Stimulated activated CD8-positive, alpha-beta memory T cell treated with anti-CD3 and anti-CD28 coated beads, Interleukin-7, amount 100 ng/mL, for 24 hours (primary cell): ENCODE data around the gene ITGAD.

Experiments
- DNase-seq: peaks from one replicate; pipeline ENCODE4 v3.0.0-alpha.2; 2020; ENCODE audit warnings: low read depth

Gene ITGAD

GRCh38 chr16:31393056-31393455 is at the start of gene ITGAD:
TSS of gene ITGAD (plus strand) at chr16:31393335. CDS start at chr16:31393361, 26 bp downstream.
- no peak for DNase-seq

GRCh38 chr16:31344712-31345111 is 48.4 kb upstream of the ITGAD start:
- DNase-seq: no peak

- DNase-seq: no peak
Observed at GRCh38 chr16:31347445-31347844, 45.7 kb upstream of the ITGAD start.

- DNase-seq: no peak
Observed at GRCh38 chr16:31348579-31348978, 44.6 kb upstream of the ITGAD start.

GRCh38 chr16:31350275-31351005 is 42.7 kb upstream of the ITGAD start:
- no peak for DNase-seq

- no peak for DNase-seq
Observed at GRCh38 chr16:31351246-31351941, 41.7 kb upstream of the ITGAD start.

GRCh38 chr16:31351942-31352325 is 41.2 kb upstream of the ITGAD start:
- no peak for DNase-seq

GRCh38 chr16:31352376-31353115 is 40.6 kb upstream of the ITGAD start:
- no peak for DNase-seq

GRCh38 chr16:31354394-31355291 is 38.5 kb upstream of the ITGAD start, which contains the start of gene ITGAX:
TSS of gene ITGAX (plus strand) at chr16:31355176. CDS start at chr16:31355255, 79 bp downstream.
- DNase-seq: peak; percentile 43

- DNase-seq: no peak
Observed at GRCh38 chr16:31355431-31356100, 37.6 kb upstream of the ITGAD start.

- DNase-seq: no peak
Observed at GRCh38 chr16:31356566-31357323, 36.4 kb upstream of the ITGAD start.

GRCh38 chr16:31357324-31358109 is 35.6 kb upstream of the ITGAD start:
- DNase-seq: no peak

- DNase-seq: no peak
Observed at GRCh38 chr16:31360251-31360650, 32.9 kb upstream of the ITGAD start.

- no peak for DNase-seq
Observed at GRCh38 chr16:31361201-31362110, 31.7 kb upstream of the ITGAD start.

- DNase-seq: no peak
Observed at GRCh38 chr16:31362476-31363405, 30.4 kb upstream of the ITGAD start.

- no peak for DNase-seq
Observed at GRCh38 chr16:31363721-31364120, 29.4 kb upstream of the ITGAD start.

- no peak for DNase-seq
Observed at GRCh38 chr16:31364421-31364820, 28.7 kb upstream of the ITGAD start.
